HG03097 (cell line): ENCODE results near the gene SPATA2L.
"Not testable (repeated sequence)": the region's sequence is repeated elsewhere in the genome, so short reads cannot be mapped to it uniquely, and the experiment has no call there.

Experiments
- ATAC-seq: cut with Tn5 transposase; IDR thresholded peaks from one replicate; pipeline ENCODE4 v1.9.1; 2021; ENCODE audit not compliant: unreplicated experiment, low FRiP score

SPATA2L gene

GRCh38 chr16:89708481-89708931 lies 7.0 kb upstream of the SPATA2L start:
- no peak for ATAC-seq

GRCh38 chr16:89707695-89708094 lies 6.2 kb upstream of the SPATA2L start:
- no peak for ATAC-seq

- no peak for ATAC-seq
Observed at GRCh38 chr16:89706518-89707260, 5.2 kb upstream of the SPATA2L start.

GRCh38 chr16:89705006-89705405 lies 3.5 kb upstream of the SPATA2L start:
- no peak for ATAC-seq

- ATAC-seq: no peak
Observed at GRCh38 chr16:89704281-89704680, 2.8 kb upstream of the SPATA2L start.

GRCh38 chr16:89700649-89701424 lies 668 bp downstream of the SPATA2L start:
- ATAC-seq: no peak

GRCh38 chr16:89700100-89700648 lies 1.3 kb downstream of the SPATA2L start:
- peak; percentile 44 for ATAC-seq

GRCh38 chr16:89699629-89700099 lies 1.8 kb downstream of the SPATA2L start:
- ATAC-seq: not testable (repeated sequence)

- ATAC-seq: not testable (repeated sequence)
Observed at GRCh38 chr16:89698717-89699116, 2.8 kb downstream of the SPATA2L start.

GRCh38 chr16:89697616-89698331 lies 3.7 kb downstream of the SPATA2L start:
- ATAC-seq: no peak

GRCh38 chr16:89697161-89697615 lies 4.3 kb downstream of the SPATA2L start:
- no peak for ATAC-seq

- no peak for ATAC-seq
Observed at GRCh38 chr16:89696670-89697128, 4.8 kb downstream of the SPATA2L start.

- no peak for ATAC-seq
Observed at GRCh38 chr16:89695875-89696669, 5.4 kb downstream of the SPATA2L start.

- no peak for ATAC-seq
Observed at GRCh38 chr16:89695086-89695874, 6.2 kb downstream of the SPATA2L start.

GRCh38 chr16:89694784-89695085 lies 6.8 kb downstream of the SPATA2L start:
- ATAC-seq: not testable (repeated sequence)

GRCh38 chr16:89693931-89694783 lies 7.3 kb downstream of the SPATA2L start:
- no peak for ATAC-seq

- ATAC-seq: no peak
Observed at GRCh38 chr16:89693289-89693731, 8.2 kb downstream of the SPATA2L start.

GRCh38 chr16:89691986-89692569 lies 9.4 kb downstream of the SPATA2L start:
- no peak for ATAC-seq
